ENCODE results near the gene C2orf68.

DNA sequence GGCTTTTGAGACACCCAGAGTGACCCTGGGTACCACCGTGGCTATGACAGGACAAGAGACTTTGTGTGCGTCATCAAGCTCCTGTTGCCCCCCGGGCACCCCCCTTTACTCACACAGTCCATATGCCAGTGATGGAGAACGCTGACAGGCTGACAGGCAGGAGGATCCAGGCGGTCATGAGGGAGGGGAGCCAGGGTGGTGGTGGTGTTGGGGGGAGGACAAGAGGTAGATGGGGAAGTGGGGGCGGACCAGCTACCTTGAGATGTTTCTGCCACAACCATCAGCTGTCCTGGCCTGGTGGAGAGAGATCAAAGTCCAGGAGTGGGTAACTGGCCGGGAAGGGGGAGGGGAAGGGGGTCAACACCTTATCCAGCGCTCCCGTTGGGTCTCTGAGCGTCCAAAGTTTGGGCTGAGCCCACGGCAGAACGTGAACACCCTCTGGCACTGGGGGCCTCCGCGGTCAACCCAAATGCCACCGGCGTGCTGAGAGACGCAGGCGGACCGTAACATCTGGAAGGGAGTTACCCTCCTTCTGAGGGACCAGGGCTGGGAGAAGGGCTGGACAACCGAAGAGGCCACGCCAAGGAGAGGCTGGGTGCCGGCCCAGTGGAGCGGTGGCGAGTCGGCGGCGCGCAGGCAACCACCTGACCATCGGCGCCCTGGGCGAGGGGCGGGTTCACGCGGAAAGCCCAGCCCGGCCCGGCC lies 9.9 kb downstream of the C2orf68 start:
- TF ChIP-seq, protein P1, sequence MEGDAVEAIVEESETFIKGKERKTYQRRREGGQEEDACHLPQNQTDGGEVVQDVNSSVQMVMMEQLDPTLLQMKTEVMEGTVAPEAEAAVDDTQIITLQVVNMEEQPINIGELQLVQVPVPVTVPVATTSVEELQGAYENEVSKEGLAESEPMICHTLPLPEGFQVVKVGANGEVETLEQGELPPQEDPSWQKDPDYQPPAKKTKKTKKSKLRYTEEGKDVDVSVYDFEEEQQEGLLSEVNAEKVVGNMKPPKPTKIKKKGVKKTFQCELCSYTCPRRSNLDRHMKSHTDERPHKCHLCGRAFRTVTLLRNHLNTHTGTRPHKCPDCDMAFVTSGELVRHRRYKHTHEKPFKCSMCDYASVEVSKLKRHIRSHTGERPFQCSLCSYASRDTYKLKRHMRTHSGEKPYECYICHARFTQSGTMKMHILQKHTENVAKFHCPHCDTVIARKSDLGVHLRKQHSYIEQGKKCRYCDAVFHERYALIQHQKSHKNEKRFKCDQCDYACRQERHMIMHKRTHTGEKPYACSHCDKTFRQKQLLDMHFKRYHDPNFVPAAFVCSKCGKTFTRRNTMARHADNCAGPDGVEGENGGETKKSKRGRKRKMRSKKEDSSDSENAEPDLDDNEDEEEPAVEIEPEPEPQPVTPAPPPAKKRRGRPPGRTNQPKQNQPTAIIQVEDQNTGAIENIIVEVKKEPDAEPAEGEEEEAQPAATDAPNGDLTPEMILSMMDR (IDR thresholded peaks at IDR 0.05): no peak
- TF ChIP-seq POLR2A (IDR thresholded peaks at IDR 0.05): no peak
